Hindlimb muscle (tissue), 1 donor: ENCODE measurements around the gene RAD51B. TPM values are rescaled to one million over a fixed set of nuclear protein-coding genes. Genes with fewer than 3 reads are reported as not detected.

Experiments
- DNase-seq: peaks from one replicate; pipeline ENCODE4 v3.0.0-alpha.2; 2013
- polyA plus RNA-seq: library from polyadenylated mRNA; unstranded; fragments of 120-200 nt; gene quantifications from one replicate; pipeline ENCODE4 v1.2.1, GENCODE V29; 2013; ENCODE audit not compliant: insufficient read length

RAD51B gene
- polyA plus RNA-seq, 1 donor: 10.2 TPM

DNA sequence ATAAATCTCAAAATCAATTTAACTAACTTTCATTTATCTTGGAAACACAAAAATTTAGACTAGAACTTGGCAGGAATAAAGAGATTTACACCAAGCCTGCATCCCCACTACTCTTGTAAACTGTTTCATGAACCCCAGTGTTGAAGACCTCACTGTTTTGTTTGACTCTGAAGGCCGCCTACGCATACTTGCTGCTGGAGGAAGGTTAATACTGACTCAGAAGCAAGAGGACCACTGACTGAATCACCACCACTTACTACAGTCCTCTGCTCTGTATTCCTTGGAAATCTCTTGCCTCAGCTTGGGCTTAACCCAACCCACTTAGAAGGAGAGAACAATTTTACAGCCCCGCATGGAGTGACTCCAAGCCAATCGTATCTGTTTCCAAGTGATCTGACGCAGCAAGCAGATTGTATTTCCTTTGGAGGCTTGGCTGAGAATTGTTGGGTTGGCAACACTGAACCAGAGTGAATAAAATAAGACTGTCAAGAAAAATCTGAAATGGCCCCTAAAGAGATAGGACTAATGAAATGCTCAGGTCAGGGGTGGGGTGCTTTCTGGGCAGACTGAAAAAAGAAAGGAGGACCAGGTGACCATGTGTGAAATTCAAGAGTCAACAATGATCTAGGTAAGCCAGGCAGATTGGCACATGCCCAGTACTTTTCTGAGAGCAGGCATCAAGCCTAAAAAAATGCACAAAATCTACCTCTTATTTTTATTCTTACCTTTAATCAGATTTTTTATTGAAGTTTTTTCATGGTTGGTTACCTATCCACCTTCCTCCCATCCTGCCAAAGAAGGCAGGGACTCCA, 724.7 kb downstream of the RAD51B start:
- peak; percentile 85 for DNase-seq

DNA sequence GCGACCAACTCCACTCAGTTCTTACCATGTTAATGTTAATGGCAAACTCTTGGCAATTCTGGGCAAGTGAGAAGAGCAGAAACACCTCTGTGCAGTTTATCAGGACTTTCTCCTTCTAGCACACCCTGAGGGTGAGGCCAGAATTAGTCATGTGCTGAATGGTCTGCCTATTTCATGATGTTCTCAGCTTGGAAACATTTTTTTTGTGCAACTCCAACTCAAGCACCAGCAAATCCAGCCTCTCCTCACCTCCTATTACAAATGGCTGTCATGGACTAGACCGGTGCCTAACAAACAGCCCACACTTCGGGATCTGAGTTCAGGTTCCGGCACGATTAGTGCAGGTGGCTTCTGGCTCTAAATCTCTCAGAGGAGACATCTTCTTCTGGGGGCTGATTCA, 727.3 kb downstream of the RAD51B start:
- no peak for DNase-seq

DNA sequence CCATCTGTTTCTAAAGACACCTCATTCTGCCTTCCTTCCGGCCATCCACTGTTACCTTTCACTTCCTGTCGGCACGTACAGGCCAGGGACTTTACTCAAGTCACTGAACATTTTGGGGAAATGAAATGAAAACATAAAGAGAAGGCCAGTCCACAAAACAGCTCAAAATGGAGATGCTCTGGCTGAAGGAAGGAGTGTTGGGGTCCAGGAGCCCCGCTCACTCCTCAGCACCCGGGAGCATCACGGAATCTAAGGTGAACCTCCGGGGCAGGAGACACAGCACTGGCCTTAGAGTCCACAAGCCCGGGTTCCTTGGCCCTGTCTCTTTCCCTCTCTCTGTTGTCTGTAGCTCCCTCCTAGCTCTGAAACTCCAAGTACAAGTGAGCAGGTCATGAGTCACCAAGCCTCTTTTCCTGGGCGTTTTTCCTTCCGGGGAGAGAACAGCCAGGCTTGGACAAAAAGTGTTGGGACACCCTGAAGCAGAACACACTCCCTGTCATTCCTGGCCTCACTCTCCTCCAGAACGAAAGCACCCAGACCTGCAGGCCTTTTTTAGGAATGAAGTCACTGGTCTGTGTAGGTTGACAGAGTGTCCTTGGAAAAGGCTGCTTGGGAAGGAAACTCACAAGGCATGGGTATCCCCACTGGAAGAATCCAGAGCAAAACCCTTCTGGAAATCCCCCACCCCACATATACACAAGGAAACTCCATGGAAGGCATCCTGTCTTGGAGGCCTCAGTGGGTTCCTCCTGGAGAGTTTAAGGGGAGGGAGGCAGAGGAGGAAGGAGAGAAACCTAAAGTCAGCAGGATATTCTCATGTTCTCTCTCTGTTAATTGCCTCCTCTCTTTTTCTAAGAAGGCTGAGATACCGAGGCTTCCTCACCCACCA, 728.0 kb downstream of the RAD51B start:
- DNase-seq: no peak

DNA sequence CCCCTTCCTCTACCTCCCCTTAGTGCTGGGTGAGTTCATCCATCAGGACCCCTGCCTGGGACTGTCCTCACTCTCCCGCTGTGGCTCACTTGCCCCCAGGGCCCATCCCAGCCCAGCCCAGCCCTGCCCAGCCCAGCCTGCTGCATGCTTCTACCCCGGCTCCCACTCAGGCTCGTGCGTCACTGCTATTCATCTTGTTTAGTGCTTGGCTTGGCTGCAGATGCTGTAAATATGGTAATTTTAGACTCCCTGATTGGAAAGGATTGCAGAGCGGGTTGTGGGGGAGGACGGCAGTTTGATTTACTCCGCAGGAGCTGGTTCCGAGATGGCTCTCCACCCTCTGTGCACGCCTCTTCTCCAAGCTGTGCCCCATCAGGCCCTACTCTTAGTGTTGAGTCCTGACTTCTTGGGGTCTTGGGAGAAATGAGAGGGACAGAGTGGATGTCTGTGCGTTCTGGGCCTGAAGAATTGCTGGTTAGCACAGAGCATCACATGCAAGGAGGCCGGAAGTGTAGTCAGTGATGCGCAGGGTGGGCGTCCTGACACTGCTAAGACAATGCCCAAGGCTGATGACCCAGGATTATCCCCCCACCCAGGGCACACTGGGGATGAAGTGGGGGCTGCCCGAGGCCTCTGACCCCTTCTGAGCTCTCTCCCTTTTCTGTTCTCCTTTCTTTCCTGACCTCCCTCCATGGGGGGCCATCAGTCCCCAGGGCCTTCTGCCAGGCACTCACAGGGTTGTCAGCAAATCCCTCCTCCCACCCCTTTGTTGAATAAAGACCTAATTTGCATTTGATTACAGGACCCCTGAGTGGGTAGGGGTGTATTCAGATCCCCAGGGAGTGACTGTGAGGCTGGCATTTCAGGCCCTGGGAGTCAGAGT, 728.9 kb downstream of the RAD51B start:
- DNase-seq: peak; percentile 89

DNA sequence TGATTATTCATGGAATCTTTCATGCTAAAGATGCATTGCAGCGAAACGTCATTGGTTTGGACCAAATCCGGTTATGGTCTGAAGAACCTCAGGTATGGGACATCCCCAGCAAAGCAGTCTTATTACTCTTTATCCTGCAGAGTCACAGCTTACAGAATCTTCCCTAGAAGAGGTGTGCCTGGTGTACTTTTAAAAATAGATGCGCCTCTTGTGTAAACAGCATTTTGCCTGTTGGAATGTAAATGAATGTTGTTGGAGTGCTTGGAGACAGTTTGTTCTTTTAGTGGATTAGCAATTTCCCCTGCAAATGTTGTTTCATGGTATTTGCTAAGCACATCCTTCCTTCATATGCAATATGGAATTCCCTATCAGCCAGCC, 730.7 kb downstream of the RAD51B start:
- no peak for DNase-seq

DNA sequence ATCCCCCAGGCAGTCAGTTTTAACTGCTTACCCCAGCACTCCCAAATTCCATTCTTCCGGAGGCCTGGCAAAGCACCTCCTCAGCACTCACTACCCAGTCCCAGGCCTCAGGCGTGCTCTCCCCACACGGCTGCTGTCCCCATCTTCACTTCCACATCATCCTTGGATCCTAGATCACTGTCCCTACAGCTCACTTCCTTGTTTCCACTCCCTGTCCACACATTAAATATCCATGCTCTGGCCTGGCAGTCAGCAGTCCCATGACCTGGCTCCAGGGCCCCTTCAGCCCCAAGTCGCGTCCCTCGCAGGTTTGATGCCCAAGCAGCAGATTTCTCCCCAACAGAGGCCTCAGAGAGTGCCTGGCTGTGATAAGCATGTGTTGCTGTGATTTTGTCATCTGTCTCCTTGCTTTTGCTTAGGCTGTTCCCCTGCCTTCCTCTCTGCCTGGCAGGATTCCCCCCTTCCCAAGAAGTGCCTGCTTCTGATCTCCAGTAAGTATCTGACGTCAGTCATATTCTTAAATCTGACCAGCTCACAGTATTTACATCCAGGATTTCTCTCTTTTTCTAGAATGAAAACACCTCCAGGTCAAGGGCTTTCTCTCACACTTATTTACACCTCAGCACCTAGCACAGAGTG, 731.6 kb downstream of the RAD51B start:
- no peak for DNase-seq

DNA sequence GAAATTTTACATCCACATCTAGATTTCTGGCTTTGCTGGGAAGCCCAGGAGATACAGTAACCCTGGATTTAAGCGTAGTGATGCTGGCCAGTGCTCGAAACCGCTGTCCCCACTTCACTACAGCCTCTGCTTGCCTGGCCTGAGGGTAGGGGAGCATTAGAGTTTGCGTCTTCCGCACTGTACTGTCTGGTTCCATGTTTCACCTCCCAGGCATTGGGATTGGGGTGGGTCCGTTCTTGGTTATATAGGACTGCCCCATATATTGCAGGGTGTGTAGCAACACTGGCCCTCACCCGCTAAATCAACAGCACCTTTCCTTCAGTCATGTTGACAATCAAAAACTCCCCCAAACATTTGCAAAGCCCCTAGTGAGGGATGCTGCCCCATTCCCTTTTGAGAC, 732.5 kb downstream of the RAD51B start:
- DNase-seq: no peak

DNA sequence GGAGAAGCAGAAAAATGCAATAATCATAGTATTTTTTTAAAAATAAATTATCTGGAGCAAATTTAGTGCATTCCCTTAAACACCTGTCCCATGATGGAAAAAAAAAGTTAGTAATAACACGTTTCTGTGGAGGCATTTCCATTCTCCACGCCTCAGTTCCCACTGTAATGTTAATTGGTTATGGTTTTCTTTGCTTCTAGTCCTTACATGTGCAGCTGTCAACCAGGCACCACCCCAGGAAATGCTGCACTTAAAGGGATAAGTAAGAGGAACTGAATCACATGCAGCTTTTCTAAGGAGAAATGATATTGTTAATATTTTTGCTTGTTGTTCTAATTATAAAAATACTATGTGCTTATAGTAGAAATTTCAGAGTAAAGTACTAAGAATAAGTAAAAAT, 733.0 kb downstream of the RAD51B start:
- no peak for DNase-seq

DNA sequence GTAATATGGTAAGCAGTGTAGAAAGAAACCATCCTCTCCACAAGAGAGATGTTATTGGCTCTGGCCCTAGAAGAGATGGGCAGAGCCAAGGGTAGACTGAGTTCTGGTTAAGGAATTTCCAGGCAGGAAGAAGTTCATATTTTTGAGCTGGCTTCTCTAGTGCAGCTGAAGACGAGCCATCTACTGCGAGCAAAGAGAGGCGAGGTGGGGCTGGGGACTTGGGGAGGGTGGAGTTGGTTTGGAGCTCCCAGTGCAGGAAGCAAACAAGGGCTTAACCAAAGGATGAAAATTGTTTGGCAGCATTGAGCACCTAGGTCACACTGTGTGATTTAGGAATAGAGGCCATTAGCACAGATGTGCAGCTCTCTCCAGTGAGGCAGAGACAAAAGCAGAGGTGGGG, 733.7 kb downstream of the RAD51B start:
- no peak for DNase-seq

DNA sequence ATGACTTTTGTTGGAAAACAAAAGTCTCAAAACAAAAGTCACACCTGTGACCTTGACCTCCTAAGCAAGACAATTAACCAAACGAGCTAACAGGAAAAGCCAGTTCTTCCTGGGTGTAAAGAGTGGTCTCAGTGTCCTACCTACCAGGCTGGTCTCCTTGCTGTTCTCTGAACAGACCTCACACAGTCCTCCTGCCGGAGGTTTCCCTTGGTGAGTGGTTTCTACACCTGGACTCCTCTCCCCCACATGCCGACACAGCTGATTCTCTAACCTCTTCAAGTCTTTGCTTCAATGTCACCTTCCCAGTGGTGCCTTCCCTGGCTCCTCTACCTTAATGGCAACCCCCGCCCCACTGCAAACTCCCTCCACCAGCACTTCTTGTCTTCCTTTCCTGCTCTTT, 734.7 kb downstream of the RAD51B start:
- DNase-seq: no peak

DNA sequence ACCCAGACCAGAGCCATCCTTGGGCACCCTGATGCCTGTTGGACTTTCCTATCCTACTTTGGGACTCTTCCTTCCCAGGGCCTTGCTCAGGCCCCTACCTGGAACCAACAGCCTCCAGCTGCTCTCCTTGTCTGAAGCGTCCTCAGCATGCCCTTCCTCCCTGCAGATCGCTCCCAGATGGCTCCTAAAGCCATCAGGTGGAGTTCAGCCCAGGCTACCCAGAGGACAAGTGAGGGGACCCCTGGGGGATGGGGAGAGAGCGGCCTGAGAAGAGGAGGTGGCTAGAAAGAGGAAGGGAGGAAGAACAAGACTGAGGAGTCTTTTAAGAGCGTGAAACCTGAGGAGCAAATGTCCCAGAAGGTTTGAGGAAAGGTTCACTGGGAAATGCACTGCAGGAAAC, 736.7 kb downstream of the RAD51B start:
- no peak for DNase-seq

DNA sequence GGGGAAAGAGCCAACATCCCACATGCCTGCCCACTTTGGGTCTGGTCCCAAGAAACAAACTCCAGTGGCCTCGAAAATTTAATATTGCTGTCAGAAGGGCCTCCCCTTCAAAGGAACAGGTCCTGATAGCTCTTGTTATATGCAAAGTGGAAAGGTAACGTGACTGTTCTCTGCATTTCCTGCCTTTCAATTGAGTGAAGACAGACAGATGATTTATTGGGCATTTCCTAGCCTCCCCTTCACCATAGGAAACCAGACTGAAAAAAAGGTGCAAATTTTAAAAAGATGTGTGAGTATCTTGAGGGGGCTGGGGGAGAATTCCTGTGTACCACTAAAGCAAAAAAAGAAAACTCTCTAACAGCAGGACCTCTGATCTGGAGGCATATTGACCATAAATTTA, 738.1 kb downstream of the RAD51B start:
- DNase-seq: no peak

DNA sequence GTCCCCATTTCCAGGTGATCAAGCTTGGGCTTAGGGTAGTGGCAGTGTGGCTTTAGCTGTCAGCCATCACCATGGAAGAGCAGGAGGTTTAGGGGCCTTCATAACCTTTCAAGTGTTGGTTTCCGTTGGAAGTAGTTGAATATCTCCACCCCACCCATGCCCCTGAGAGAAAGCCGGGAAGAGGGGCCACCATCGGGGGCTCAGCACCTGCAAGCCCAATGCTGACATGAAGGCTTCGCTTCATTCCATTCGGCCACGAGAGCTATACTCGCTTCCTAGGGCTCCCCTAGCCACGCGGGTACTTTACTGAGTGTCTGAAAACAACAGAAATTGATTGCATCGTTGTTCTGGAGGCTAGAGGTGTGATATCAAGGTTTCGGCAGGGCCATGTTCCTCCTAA, 738.5 kb downstream of the RAD51B start:
- DNase-seq: no peak

DNA sequence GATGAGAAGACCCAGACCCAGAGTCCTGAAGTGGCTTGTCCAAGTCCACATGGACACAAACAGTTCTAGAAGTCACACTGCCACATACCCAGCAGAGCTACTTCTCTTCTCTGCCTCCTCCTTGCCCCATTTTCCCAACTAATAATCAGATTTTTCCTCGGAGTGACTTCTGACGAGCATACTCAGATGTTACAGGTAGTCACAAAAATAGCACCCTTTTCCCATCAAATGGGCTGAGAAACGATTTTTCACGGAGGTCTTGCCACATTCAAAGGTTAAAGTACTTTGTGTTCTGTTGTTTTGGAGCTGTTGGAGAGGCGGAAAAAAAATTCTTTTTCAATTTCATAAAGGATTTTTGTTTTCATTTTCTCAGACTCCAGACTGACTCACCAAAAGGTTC, 740.4 kb downstream of the RAD51B start:
- no peak for DNase-seq

DNA sequence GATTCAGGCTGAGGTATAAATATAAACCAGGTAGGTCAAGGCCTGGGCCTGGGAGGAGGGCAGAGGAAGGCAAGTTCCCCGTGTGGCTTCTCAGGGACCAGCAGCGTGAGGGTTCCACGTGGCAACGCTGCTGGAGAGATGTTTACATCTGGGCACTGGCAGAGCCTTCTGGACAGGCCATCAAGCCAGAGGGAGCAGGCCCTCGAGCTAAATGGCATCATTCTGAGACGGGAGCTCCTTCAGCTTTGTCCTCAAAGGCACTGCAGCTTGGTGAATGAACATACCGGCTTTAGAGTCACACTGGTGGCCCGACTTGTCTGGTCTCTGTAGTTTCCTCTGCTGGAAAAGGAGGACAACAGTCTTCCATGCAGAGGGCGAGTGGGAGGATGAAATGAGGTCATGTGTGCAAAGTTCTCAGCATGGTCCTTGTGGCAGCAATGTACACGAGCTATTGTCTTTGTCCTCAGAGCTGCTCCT, 742.0 kb downstream of the RAD51B start:
- DNase-seq: no peak

DNA sequence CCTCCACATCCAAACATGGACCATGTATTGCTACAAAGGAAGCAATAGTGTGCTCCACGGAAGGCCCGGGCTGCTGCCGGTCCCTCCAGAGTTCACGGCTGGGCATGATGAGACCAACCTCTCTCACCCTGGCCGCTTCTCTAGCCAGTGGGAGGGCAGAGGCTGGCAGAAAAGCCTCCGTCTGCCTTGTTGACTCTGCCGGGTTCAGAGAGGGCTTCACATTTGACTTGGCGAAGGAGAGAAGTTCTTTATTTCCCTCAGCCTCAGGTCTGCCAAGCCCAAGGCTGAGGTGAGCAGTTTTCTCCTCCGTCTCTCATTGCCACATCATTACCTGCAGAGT, 743.3 kb downstream of the RAD51B start:
- DNase-seq: no peak

DNA sequence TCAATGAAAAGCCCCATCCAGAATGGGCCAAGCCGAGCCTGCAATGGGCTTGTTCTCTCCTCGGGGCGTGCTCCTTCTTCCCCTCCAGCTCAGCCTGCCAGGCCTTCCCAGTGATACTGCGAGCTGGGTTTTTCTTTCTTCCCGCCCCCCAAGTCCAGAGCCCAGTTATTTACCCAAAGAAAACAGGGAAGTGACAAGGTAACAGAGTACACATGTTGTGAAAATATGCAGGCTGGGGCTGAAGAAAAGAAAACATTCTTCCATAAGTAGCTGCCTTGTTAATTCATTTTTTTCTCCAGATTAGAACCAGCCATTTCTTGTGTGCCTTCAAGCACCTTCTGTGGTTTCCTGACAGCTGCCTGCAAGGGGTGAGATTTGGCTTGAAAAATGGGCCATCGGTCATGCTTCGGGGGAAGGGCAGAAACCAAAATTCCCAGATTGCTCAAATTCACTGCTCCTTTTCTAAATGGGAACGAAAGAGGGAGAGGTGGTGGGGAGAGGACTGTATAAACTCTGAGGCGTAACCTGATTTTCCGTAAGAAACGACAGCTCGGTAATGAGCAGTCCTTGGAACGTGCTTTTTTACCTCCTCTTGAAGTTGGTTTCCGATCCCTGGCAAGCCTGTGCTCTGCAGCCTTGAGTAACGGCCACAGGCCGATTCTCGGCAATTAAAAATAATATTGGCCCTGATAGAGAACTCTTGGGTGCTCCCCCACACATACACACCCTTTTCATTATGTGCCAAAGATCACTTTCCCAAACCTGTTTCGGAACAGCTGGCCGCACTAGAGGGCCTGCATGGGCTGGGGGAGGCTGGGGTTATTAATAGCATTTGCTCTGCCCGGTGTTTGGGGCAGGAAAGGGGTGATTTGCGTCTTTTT, 743.9 kb downstream of the RAD51B start:
- no peak for DNase-seq

DNA sequence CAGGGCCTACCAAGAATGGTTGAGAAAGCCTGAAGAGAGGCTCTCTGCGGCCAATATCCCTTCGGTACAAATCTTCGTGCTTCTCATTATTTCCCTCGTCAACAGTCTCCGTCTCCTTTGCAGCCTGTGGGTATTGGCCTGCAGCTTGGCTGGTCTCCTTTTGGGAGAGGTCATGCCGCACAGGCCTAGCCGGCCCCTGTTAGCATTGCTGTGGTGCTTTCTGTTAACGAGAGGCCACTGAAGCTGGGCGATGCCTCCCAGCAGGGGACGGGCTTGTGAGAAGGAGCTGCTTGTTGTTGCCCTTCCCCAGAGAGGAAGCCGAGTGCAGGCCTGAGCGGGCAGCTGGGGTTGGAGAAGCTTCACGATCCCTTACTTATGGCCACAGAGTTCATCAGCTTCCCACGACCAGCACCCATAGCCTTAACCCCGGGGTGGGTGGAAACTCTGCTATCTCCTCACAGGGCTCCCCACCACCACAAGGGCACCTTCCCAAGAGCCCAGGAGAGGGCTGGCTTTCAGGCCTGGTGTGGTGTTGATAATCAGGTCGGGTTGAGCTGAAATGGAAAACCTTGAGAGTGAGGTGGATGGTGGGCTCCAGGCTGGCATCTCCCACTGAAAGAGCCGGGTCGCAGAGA, 744.7 kb downstream of the RAD51B start:
- DNase-seq: no peak

DNA sequence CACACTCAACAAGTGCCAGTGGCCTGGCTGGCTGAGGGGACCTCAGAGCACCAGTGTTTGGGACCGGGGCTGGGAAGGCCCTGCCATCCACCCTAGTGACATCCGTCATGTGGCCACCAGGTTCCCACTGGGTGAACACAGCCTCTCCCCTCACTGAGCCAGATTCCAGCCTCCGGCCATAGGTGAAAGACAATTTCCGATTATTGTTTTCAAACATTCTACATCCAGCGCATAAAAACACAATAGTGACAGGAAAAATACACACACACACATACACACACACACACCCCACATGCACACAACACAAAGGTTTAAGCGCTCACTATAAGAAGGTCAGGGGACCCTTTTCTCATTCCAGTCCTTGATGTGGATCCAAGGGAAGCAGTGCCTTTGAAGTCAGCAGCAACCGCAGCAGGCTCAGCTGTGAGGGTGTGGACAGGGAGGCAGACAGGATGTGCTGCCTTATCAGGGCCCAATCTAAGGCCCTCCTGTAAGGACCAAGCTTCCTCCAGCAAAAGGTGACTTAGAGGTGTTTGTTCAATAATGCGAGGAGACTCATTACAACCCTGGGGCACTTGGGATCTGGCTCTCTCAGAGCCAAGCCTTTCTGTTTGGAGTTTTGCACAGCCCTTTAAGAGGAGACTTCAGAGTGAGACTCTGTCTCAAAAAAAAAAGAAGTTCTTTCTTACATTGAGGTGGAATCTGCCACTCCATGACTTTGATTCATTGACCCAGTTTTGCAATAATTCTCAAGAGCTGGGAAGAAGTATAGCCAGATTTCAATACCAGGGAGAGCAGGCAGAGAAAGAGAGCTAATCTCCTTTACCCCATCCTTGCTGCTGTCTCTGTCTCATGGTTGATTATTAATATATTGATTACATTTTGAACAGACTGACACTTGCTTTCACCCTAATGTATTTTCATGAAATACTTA, 745.5 kb downstream of the RAD51B start:
- no peak for DNase-seq

DNA sequence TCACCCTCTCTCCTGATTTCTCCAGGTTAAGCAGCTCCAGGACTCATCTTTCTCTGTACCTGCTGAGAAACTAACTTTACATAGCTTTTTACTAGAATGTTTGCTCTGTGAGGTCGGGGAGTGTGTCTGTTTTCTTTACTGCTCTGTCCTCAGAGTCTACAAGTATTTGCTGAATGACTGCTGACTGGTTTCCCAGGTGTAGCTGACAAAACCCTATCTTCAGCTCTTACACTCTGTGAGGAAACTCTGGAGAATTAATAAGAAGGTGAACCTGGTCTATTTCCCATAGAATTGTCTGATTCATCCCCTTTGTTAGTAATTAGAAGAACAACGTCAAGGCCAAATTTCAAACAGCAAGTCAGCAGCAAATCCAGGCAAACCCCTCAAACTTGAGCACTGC, 746.5 kb downstream of the RAD51B start:
- DNase-seq: no peak
